ENCODE data around the gene TMEM86A.

TMEM86A gene

GRCh38 chr11:18700872-18701271, 2.3 kb downstream of the TMEM86A start:
- H3K4me3 ChIP-seq (ENCODE audit: control insufficient read depth, low read depth, low read length): no peak overlapping the region
- no peak for TF ChIP-seq CTCF (IDR thresholded peaks at IDR 0.05; ENCODE audit: control insufficient read depth, insufficient read depth, low read depth, low read length, missing control alignments)
- DNase-seq (ENCODE audit: low read depth): no peak

GRCh38 chr11:18701614-18702216, 3.1 kb downstream of the TMEM86A start:
- TF ChIP-seq CTCF (IDR thresholded peaks at IDR 0.05; ENCODE audit: control insufficient read depth, insufficient read depth, low read depth, low read length, missing control alignments): no peak
- H3K4me3 ChIP-seq (ENCODE audit: control insufficient read depth, low read depth, low read length): no peak overlapping the region
- DNase-seq (ENCODE audit: low read depth): no peak

GRCh38 chr11:18703001-18703763, 4.6 kb downstream of the TMEM86A start:
- no peak for DNase-seq (ENCODE audit: low read depth)
- no peak overlapping the region for H3K4me3 ChIP-seq (ENCODE audit: control insufficient read depth, low read depth, low read length)
- TF ChIP-seq CTCF (IDR thresholded peaks at IDR 0.05; ENCODE audit: control insufficient read depth, insufficient read depth, low read depth, low read length, missing control alignments): no peak

GRCh38 chr11:18704045-18704645, 5.6 kb downstream of the TMEM86A start:
- TF ChIP-seq CTCF (IDR thresholded peaks at IDR 0.05; ENCODE audit: control insufficient read depth, insufficient read depth, low read depth, low read length, missing control alignments): no peak
- DNase-seq (ENCODE audit: low read depth): no peak
- no peak overlapping the region for H3K4me3 ChIP-seq (ENCODE audit: control insufficient read depth, low read depth, low read length)

GRCh38 chr11:18704698-18705097, 6.1 kb downstream of the TMEM86A start:
- DNase-seq (ENCODE audit: low read depth): no peak
- no peak overlapping the region for H3K4me3 ChIP-seq (ENCODE audit: control insufficient read depth, low read depth, low read length)
- TF ChIP-seq CTCF (IDR thresholded peaks at IDR 0.05; ENCODE audit: control insufficient read depth, insufficient read depth, low read depth, low read length, missing control alignments): no peak

GRCh38 chr11:18705651-18706281, 7.2 kb downstream of the TMEM86A start:
- no peak overlapping the region for H3K4me3 ChIP-seq (ENCODE audit: control insufficient read depth, low read depth, low read length)
- no peak for DNase-seq (ENCODE audit: low read depth)
- no peak for TF ChIP-seq CTCF (IDR thresholded peaks at IDR 0.05; ENCODE audit: control insufficient read depth, insufficient read depth, low read depth, low read length, missing control alignments)

All from AG09309 (cell line).